Panc1 (cell line): ENCODE data around the gene LPGAT1.

Experiments used
- POLR2AphosphoS5 ChIP-seq: IDR thresholded peaks from 2 replicates; pipeline ENCODE4 v1.6.1; 2012; ENCODE audit warnings: mild to moderate bottlenecking, low read depth, low read length, moderate library complexity
- TCF7L2 ChIP-seq: IDR thresholded peaks from 2 replicates; pipeline ENCODE4 v1.6.1; 2011; ENCODE audit warnings: mild to moderate bottlenecking, low read depth, low read length, inconsistent platforms
- TF ChIP-seq, protein P1 (sequence below), 2 experiments: IDR thresholded peaks; 2 replicates each; pipeline ENCODE4 v1.6.1; 2011 to 2012; ENCODE audit warnings: low read depth in 2 of 2, control low read depth in 1 of 2, low read length in 1 of 2, mild to moderate bottlenecking in 1 of 2, moderate library complexity in 1 of 2; ENCODE audit not compliant: insufficient read depth in 1 of 2
- TF ChIP-seq, protein P2 (sequence below): fragments of 450-650 bp; IDR thresholded peaks from 2 replicates; pipeline ENCODE4 v1.5.1; 2017; ENCODE audit warnings: mild to moderate bottlenecking

DNA sequence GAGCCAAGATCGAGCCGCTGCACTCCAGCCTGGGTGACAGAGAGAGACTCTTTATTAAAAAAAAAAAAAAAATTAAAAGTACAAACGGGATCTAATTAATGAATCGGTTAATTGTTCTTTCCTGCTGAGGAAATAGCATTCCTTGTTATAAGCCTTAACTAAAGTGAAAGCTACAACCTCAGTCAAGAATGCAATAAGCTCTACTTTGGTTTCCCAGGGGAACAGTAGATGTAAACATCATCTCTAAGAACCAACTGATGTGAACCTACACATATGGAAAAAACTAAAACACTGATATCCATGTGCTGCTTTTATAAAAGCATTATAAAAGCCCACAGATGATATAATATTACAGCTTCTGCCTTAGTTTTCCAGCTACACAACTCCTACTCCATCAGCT lies 41.9 kb downstream of the LPGAT1 start:
- TF ChIP-seq, protein P1, sequence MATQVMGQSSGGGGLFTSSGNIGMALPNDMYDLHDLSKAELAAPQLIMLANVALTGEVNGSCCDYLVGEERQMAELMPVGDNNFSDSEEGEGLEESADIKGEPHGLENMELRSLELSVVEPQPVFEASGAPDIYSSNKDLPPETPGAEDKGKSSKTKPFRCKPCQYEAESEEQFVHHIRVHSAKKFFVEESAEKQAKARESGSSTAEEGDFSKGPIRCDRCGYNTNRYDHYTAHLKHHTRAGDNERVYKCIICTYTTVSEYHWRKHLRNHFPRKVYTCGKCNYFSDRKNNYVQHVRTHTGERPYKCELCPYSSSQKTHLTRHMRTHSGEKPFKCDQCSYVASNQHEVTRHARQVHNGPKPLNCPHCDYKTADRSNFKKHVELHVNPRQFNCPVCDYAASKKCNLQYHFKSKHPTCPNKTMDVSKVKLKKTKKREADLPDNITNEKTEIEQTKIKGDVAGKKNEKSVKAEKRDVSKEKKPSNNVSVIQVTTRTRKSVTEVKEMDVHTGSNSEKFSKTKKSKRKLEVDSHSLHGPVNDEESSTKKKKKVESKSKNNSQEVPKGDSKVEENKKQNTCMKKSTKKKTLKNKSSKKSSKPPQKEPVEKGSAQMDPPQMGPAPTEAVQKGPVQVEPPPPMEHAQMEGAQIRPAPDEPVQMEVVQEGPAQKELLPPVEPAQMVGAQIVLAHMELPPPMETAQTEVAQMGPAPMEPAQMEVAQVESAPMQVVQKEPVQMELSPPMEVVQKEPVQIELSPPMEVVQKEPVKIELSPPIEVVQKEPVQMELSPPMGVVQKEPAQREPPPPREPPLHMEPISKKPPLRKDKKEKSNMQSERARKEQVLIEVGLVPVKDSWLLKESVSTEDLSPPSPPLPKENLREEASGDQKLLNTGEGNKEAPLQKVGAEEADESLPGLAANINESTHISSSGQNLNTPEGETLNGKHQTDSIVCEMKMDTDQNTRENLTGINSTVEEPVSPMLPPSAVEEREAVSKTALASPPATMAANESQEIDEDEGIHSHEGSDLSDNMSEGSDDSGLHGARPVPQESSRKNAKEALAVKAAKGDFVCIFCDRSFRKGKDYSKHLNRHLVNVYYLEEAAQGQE (IDR thresholded peaks at IDR 0.05; ENCODE audit: insufficient read depth in 1 of 2, low read depth in 2 of 2, low read length in 1 of 2) = no peak
- TF ChIP-seq, protein P2, sequence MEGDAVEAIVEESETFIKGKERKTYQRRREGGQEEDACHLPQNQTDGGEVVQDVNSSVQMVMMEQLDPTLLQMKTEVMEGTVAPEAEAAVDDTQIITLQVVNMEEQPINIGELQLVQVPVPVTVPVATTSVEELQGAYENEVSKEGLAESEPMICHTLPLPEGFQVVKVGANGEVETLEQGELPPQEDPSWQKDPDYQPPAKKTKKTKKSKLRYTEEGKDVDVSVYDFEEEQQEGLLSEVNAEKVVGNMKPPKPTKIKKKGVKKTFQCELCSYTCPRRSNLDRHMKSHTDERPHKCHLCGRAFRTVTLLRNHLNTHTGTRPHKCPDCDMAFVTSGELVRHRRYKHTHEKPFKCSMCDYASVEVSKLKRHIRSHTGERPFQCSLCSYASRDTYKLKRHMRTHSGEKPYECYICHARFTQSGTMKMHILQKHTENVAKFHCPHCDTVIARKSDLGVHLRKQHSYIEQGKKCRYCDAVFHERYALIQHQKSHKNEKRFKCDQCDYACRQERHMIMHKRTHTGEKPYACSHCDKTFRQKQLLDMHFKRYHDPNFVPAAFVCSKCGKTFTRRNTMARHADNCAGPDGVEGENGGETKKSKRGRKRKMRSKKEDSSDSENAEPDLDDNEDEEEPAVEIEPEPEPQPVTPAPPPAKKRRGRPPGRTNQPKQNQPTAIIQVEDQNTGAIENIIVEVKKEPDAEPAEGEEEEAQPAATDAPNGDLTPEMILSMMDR = no peak
- no peak for TF ChIP-seq POLR2AphosphoS5
- TF ChIP-seq TCF7L2 = no peak
